Peyer's patch (tissue), 4 donors: ENCODE data around the gene TULP4. TPM values are rescaled to one million over a fixed set of nuclear protein-coding genes. Genes with fewer than 3 reads are reported as not detected.

Experiments
- DNase-seq, 3 donors: peaks; one replicate each; pipeline ENCODE4 v3.0.0-alpha.2; 2017 to 2019
- H3K27ac ChIP-seq, 4 donors: fragments of 200-600 bp; sonication (generic); one replicate each; pipeline ENCODE4 v1.5.1; 2016 to 2019
- H3K27me3 ChIP-seq, 2 donors: fragments of 200-600 bp; sonication (generic); one replicate each; pipeline ENCODE4 v1.5.1; 2019
- H3K36me3 ChIP-seq, 3 donors: fragments of 200-600 bp; sonication (generic); one replicate each; pipeline ENCODE4 v1.5.1; 2016 to 2019
- H3K4me1 ChIP-seq, 4 donors: fragments of 200-600 bp; sonication (generic); one replicate each; pipeline ENCODE4 v1.5.1; 2016 to 2019
- H3K4me3 ChIP-seq, 4 donors: fragments of 200-600 bp; sonication (generic); 1 replicate in 3 of 4; 2 replicates in 1 of 4; pipeline ENCODE4 v1.5.1; 2016 to 2019; ENCODE audit warnings: mild to moderate bottlenecking in 1 of 4
- H3K9me3 ChIP-seq, 4 donors: fragments of 200-600 bp; sonication (generic); one replicate each; pipeline ENCODE4 v1.5.1; 2016 to 2019; ENCODE audit warnings: mild to moderate bottlenecking in 1 of 4
- POLR2A ChIP-seq, 2 donors: fragments of 450-650 bp; IDR thresholded peaks; one replicate each; pipeline ENCODE4 v1.5.1; 2017; ENCODE audit warnings: antibody characterized with exemption in 2 of 2, mild to moderate bottlenecking in 2 of 2, moderate library complexity in 2 of 2
- total RNA-seq, 4 donors: library from RNA; depleted of rRNA; stranded (reverse); fragments of >200 nt; gene quantifications; one replicate each; pipeline ENCODE4 v1.1.0, GENCODE V29; 2016
- TF ChIP-seq, protein P1 (sequence below), 6 experiments: fragments of 450-650 bp in 4 of 6; fragments of 200-600 bp in 2 of 6; sonication (generic) in 1 of 6; IDR thresholded peaks; one replicate each; pipeline ENCODE4 v1.5.1; 2017 to 2019; ENCODE audit warnings: antibody characterized with exemption in 6 of 6, mild to moderate bottlenecking in 3 of 6, moderate library complexity in 1 of 6

The TULP4 gene
- total RNA-seq, 4 donors from 2014 or later, result 197 to 268 (median 206) TPM

DNA sequence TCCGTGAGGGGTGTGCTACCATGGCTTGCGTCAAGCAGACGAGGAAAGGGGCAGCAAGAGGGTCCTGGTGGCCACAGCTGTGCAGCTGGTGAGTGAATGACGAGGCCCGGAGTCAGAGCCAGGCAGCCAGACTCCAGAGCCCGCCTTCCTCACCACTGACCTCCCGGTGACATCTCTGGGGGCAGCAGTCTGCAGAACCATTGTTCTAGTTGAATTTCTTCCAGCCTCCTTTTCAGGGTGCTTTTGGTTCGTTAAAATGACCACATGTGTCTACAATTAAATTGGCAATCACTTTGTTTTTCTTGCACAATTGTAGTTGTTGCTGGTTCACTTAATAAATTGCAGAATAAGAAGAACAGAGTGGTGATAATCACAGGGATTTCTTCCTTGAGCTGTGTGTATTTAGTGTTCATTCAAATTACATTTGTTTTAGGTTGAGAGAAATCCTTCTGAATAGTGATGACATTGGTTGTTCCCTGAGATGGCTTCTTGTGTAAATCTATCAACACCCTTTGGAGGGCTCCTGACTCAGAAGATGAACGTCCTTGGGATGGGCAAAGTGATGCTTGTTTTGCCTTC is 96.4 kb downstream of the TULP4 start:
- peaks cover 0 to 3% (median 0%) of the 10 kb centered on the region in 4 donors for H3K4me1 ChIP-seq
- no peak for TF ChIP-seq POLR2A (IDR thresholded peaks at IDR 0.05)
- TF ChIP-seq, protein P1, sequence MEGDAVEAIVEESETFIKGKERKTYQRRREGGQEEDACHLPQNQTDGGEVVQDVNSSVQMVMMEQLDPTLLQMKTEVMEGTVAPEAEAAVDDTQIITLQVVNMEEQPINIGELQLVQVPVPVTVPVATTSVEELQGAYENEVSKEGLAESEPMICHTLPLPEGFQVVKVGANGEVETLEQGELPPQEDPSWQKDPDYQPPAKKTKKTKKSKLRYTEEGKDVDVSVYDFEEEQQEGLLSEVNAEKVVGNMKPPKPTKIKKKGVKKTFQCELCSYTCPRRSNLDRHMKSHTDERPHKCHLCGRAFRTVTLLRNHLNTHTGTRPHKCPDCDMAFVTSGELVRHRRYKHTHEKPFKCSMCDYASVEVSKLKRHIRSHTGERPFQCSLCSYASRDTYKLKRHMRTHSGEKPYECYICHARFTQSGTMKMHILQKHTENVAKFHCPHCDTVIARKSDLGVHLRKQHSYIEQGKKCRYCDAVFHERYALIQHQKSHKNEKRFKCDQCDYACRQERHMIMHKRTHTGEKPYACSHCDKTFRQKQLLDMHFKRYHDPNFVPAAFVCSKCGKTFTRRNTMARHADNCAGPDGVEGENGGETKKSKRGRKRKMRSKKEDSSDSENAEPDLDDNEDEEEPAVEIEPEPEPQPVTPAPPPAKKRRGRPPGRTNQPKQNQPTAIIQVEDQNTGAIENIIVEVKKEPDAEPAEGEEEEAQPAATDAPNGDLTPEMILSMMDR (IDR thresholded peaks at IDR 0.05), result no peak
- no peak overlapping the region for H3K27ac ChIP-seq
- no peak for DNase-seq
- H3K4me3 ChIP-seq, result no peak overlapping the region
- H3K36me3 ChIP-seq, result no peaks in the 10 kb centered on the region
- no peaks in the 10 kb centered on the region for H3K9me3 ChIP-seq
- H3K27me3 ChIP-seq, result no peaks in the 10 kb centered on the region

DNA sequence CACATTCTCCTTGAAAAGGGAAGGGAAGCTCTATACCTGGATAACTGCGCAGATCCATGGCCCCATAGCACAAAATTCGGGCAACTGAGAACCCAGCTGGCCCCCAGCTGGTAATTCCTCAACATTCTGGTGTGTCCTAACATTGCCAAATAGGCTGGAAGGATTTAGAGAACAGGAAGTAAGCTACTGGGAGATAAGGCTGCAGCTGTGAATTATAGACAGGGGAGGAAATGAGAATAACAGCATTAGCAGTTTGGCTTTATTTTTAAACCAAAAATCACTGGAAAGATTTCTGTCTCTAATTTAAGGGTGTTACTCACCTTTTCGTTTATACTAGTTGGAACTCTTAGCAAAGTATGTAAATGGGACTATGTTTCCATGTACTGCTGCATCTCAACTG is 97.2 kb downstream of the TULP4 start:
- Histone ChIP-seq H3K27me3 (no peaks in the 10 kb centered on the region), H3K9me3 (no peaks in the 10 kb centered on the region), H3K36me3 (no peaks in the 10 kb centered on the region), H3K4me1 (peaks cover 0 to 3% (median 0%) of the 10 kb centered on the region in 4 donors), H3K27ac (no peak overlapping the region), H3K4me3 (no peak overlapping the region)
- no peak for TF ChIP-seq POLR2A (IDR thresholded peaks at IDR 0.05)
- TF ChIP-seq, protein P1 (IDR thresholded peaks at IDR 0.05), result no peak
- no peak for DNase-seq

DNA sequence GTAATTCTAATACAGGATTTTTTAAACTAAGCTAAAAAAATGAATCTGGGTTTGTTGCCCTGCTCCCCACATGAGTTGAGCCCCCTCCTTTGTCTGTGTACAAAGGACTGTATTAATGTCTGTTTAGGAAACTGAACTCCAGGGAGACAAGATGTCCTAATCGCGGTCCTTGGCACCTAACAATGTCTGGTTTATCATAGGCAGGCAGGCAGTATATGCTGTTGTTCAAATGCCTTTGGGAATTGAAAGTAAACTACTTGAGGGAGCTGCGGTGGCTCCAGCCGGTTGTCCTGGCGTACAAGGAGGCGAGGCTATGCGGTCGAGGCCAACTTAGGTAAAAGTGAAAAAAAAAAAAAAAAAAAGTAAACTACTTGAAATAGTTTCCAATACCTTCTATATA is 98.5 kb downstream of the TULP4 start:
- no peak for TF ChIP-seq POLR2A (IDR thresholded peaks at IDR 0.05)
- TF ChIP-seq, protein P1 (IDR thresholded peaks at IDR 0.05), result no peak
- no peak for DNase-seq
- Histone ChIP-seq H3K27ac (no peak overlapping the region), H3K27me3 (no peaks in the 10 kb centered on the region), H3K4me1 (peaks cover 0 to 3% (median 0%) of the 10 kb centered on the region in 4 donors), H3K9me3 (no peaks in the 10 kb centered on the region), H3K36me3 (no peaks in the 10 kb centered on the region), H3K4me3 (no peak overlapping the region)

DNA sequence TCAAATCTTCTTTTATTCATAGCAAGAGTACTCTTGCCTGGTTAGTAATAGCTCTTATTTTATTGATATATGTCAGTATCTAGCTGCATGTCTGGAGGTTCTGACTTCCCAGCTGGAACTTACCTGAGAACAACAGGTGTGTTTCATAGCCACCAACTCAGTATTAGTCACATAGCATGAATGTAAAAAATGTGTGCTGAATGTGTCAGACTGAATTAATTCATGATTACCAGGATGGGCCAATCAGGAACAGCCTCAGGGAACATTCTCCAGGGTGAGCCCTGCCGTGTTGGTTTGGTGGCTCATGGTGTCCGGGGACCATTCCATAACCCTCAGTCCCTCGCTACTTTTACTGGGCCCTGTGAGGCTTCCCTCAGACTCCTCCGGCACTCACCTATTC is 99.7 kb downstream of the TULP4 start:
- Histone ChIP-seq H3K27ac (peak overlapping the region in 1 of 4 donors; percentile 2), H3K27me3 (no peaks in the 10 kb centered on the region), H3K9me3 (no peaks in the 10 kb centered on the region), H3K36me3 (no peaks in the 10 kb centered on the region), H3K4me1 (peaks cover 0 to 3% (median 0%) of the 10 kb centered on the region in 4 donors), H3K4me3 (no peak overlapping the region)
- TF ChIP-seq POLR2A (IDR thresholded peaks at IDR 0.05), result no peak
- TF ChIP-seq, protein P1 (IDR thresholded peaks at IDR 0.05), result no peak
- no peak for DNase-seq

DNA sequence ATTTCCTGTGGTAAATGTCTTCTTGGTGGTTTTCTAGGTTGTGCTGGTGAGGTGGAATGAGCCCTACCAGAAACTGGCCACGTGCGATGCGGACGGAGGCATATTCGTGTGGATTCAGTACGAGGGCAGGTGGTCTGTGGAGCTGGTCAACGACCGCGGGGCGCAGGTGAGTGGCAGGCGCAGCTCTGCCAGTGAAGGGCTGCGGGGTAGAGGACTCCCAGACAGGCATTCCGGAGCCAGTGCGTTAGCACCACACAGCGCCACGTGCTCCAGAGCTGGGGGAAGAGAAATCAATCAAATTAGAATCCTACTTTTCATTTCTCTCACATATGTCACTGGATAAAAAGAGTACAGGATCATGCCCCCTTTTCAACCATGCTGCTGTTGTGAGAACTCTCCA is 100.8 kb downstream of the TULP4 start:
- DNase-seq, result no peak
- H3K36me3 ChIP-seq, result no peaks in the 10 kb centered on the region
- no peak for TF ChIP-seq POLR2A (IDR thresholded peaks at IDR 0.05)
- TF ChIP-seq, protein P1 (IDR thresholded peaks at IDR 0.05), result no peak
- H3K27ac ChIP-seq, result no peak overlapping the region
- peaks cover 0 to 3% (median 0%) of the 10 kb centered on the region in 4 donors for H3K4me1 ChIP-seq
- H3K27me3 ChIP-seq, result no peaks in the 10 kb centered on the region
- H3K4me3 ChIP-seq, result no peak overlapping the region
- H3K9me3 ChIP-seq, result no peaks in the 10 kb centered on the region
